Tibial nerve (tissue), 4 donors: ENCODE results near the gene SOS1. TPM values are rescaled to one million over a fixed set of nuclear protein-coding genes. Genes with fewer than 3 reads are reported as not detected.

Experiments
- DNase-seq, 2 donors: peaks; one replicate each; pipeline ENCODE4 v3.0.0-alpha.2; 2019; ENCODE audit warnings: low spot score in 2 of 2
- H3K27ac ChIP-seq, 4 donors: fragments of 200-600 bp; sonication (generic) in 3 of 4; one replicate each; pipeline ENCODE4 v1.5.1; 2017 to 2019; ENCODE audit warnings: mild to moderate bottlenecking in 1 of 4
- H3K27me3 ChIP-seq, 2 donors: fragments of 200-600 bp; sonication (generic) in 1 of 2; one replicate each; pipeline versions ENCODE4 v1.5.1 to v1.6.0; 2017 to 2019
- H3K36me3 ChIP-seq, 3 donors: fragments of 200-600 bp; sonication (generic); one replicate each; pipeline ENCODE4 v1.5.1; 2018 to 2019
- H3K4me1 ChIP-seq, 4 donors: fragments of 200-600 bp; sonication (generic) in 3 of 4; one replicate each; pipeline ENCODE4 v1.5.1; 2017 to 2019
- H3K4me3 ChIP-seq, 4 donors: fragments of 200-600 bp; sonication (generic) in 3 of 4; one replicate each; pipeline ENCODE4 v1.5.1; 2017 to 2019; ENCODE audit warnings: mild to moderate bottlenecking in 1 of 4, moderate library complexity in 1 of 4
- H3K9me3 ChIP-seq, 4 donors: fragments of 200-600 bp; sonication (generic) in 3 of 4; one replicate each; pipeline ENCODE4 v1.5.1; 2017 to 2019
- CTCF ChIP-seq, 5 experiments: fragments of 200-600 bp in 3 of 5; fragments of 450-650 bp in 2 of 5; sonication (generic) in 3 of 5; IDR thresholded peaks; one replicate each; pipeline ENCODE4 v1.5.1; 2016 to 2019; ENCODE audit warnings: antibody characterized with exemption in 5 of 5, mild to moderate bottlenecking in 3 of 5, moderate library complexity in 2 of 5
- EP300 ChIP-seq, 2 donors: sonication (generic); formaldehyde crosslinking; IDR thresholded peaks; one replicate each; pipeline ENCODE4 v1.6.1; 2017; ENCODE audit warnings: antibody characterized with exemption in 2 of 2, mild to moderate bottlenecking in 1 of 2
- POLR2A ChIP-seq, 2 donors: fragments of 450-650 bp; IDR thresholded peaks; one replicate each; pipeline ENCODE4 v1.6.1; 2017; ENCODE audit warnings: antibody characterized with exemption in 2 of 2, mild to moderate bottlenecking in 2 of 2, moderate library complexity in 2 of 2
- WGBS, 2 donors: methylation state at CpG; one replicate each; pipeline ENCODE4 v1.1.5; 2018; 5-methylcytosine and 5-hydroxymethylcytosine counted together
- total RNA-seq, 4 donors: library from RNA; depleted of rRNA; stranded (reverse); fragments of >200 nt; gene quantifications; one replicate each; pipeline ENCODE4 v1.1.0, GENCODE V29; 2016

The SOS1 gene
- total RNA-seq, 4 donors from 2014 or later, result 18.6 to 27.3 (median 23.4) TPM

GRCh38 chr2:38977047-38977446, 143.8 kb downstream of the SOS1 start:
- Histone ChIP-seq H3K27me3 (no peaks in the 10 kb centered on the region), H3K27ac (no peak overlapping the region), H3K9me3 (no peaks in the 10 kb centered on the region), H3K4me3 (no peak overlapping the region), H3K4me1 (peaks cover 0 to 5% (median 0%) of the 10 kb centered on the region in 4 donors), H3K36me3 (no peaks in the 10 kb centered on the region)
- 95 to 99% methylated on average over 3 of the region's 3 CpGs for WGBS, 2 donors
- DNase-seq, result no peak
- no peak for TF ChIP-seq CTCF (IDR thresholded peaks at IDR 0.05)
- TF ChIP-seq EP300 (IDR thresholded peaks at IDR 0.05), result no peak
- TF ChIP-seq POLR2A (IDR thresholded peaks at IDR 0.05), result no peak

GRCh38 chr2:38975042-38975441, 145.8 kb downstream of the SOS1 start:
- peaks cover 0 to 5% (median 0%) of the 10 kb centered on the region in 4 donors for H3K4me1 ChIP-seq
- no peak for DNase-seq
- no peaks in the 10 kb centered on the region for H3K9me3 ChIP-seq
- H3K36me3 ChIP-seq, result no peaks in the 10 kb centered on the region
- no peak overlapping the region for H3K4me3 ChIP-seq
- H3K27ac ChIP-seq, result peak overlapping the region in 1 of 4 donors; percentile 45
- no peak for TF ChIP-seq POLR2A (IDR thresholded peaks at IDR 0.05)
- no peak for TF ChIP-seq EP300 (IDR thresholded peaks at IDR 0.05)
- TF ChIP-seq CTCF (IDR thresholded peaks at IDR 0.05), result no peak
- no peaks in the 10 kb centered on the region for H3K27me3 ChIP-seq
- WGBS, 2 donors, result 62 to 67% methylated on average over 6 of the region's 6 CpGs

GRCh38 chr2:38973266-38973665, 147.6 kb downstream of the SOS1 start:
- Histone ChIP-seq H3K36me3 (peaks cover 0 to 18% (median 0%) of the 10 kb centered on the region in 3 donors), H3K9me3 (no peaks in the 10 kb centered on the region), H3K4me1 (peaks cover 0 to 5% (median 0%) of the 10 kb centered on the region in 4 donors), H3K27ac (no peak overlapping the region), H3K27me3 (no peaks in the 10 kb centered on the region), H3K4me3 (no peak overlapping the region)
- TF ChIP-seq CTCF (IDR thresholded peaks at IDR 0.05), result no peak
- no peak for TF ChIP-seq EP300 (IDR thresholded peaks at IDR 0.05)
- no peak for TF ChIP-seq POLR2A (IDR thresholded peaks at IDR 0.05)
- no peak for DNase-seq

- DNase-seq, result no peak
- peaks cover 0 to 5% (median 0%) of the 10 kb centered on the region in 4 donors for H3K4me1 ChIP-seq
- no peaks in the 10 kb centered on the region for H3K9me3 ChIP-seq
- H3K4me3 ChIP-seq, result no peak overlapping the region
- no peaks in the 10 kb centered on the region for H3K27me3 ChIP-seq
- 79 to 86% methylated on average over 4 of the region's 4 CpGs for WGBS, 2 donors
- H3K27ac ChIP-seq, result no peak overlapping the region
- TF ChIP-seq CTCF (IDR thresholded peaks at IDR 0.05) (no peak), POLR2A (IDR thresholded peaks at IDR 0.05) (no peak)
- peaks cover 0 to 22% (median 0%) of the 10 kb centered on the region in 3 donors for H3K36me3 ChIP-seq
These were observed 149.5 kb downstream of the SOS1 start for GRCh38 chr2:38971377-38971776.

- H3K4me3 ChIP-seq, result no peak overlapping the region
- no peaks in the 10 kb centered on the region for H3K4me1 ChIP-seq
- 77 to 79% methylated on average over 2 of the region's 2 CpGs for WGBS, 2 donors
- no peak for DNase-seq
- TF ChIP-seq EP300 (IDR thresholded peaks at IDR 0.05) (no peak), CTCF (IDR thresholded peaks at IDR 0.05) (no peak), POLR2A (IDR thresholded peaks at IDR 0.05) (no peak)
- no peaks in the 10 kb centered on the region for H3K27me3 ChIP-seq
- no peaks in the 10 kb centered on the region for H3K9me3 ChIP-seq
- peaks cover 0 to 22% (median 0%) of the 10 kb centered on the region in 3 donors for H3K36me3 ChIP-seq
- no peak overlapping the region for H3K27ac ChIP-seq
These were observed 152.8 kb downstream of the SOS1 start for GRCh38 chr2:38968021-38968420.
